GM21717 (cell line): ENCODE results near the gene LGR6.

Experiments
- ATAC-seq: cut with Tn5 transposase; IDR thresholded peaks from one replicate; pipeline ENCODE4 v1.9.1; 2021; ENCODE audit warnings: mild to moderate bottlenecking, moderate library complexity; ENCODE audit not compliant: unreplicated experiment

LGR6 gene

GRCh38 chr1:202199040-202199889 lies 5.7 kb downstream of the LGR6 start:
- no peak for ATAC-seq

- ATAC-seq, result no peak
Observed at GRCh38 chr1:202200112-202200548, 6.5 kb downstream of the LGR6 start.

- no peak for ATAC-seq
Observed at GRCh38 chr1:202200669-202201068, 7.1 kb downstream of the LGR6 start.

DNA sequence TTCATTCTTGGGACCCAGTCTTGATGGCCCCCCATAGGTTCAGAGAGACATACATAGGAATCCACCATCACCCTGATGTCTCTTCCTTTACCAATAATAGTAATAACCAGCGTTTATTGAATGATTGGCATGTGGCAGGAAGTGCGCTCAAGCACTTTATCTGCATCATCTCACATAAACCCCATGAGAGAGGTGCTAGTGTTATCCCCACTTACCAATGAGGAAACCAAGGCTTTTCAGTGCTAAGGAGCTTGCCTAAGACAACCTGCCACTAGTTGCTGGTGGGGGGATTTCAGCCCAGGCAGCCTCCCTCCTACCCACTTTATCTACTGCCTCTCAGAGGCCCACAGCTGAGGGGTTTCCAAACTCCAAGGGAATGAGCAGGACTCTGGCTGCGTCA lies 7.7 kb downstream of the LGR6 start:
- ATAC-seq, result no peak

GRCh38 chr1:202201971-202202370 lies 8.4 kb downstream of the LGR6 start:
- no peak for ATAC-seq

GRCh38 chr1:202202500-202203168 lies 9.0 kb downstream of the LGR6 start:
- no peak for ATAC-seq

GRCh38 chr1:202203238-202204039 lies 9.8 kb downstream of the LGR6 start:
- no peak for ATAC-seq

GRCh38 chr1:202204065-202204464 lies 10.5 kb downstream of the LGR6 start:
- no peak for ATAC-seq

DNA sequence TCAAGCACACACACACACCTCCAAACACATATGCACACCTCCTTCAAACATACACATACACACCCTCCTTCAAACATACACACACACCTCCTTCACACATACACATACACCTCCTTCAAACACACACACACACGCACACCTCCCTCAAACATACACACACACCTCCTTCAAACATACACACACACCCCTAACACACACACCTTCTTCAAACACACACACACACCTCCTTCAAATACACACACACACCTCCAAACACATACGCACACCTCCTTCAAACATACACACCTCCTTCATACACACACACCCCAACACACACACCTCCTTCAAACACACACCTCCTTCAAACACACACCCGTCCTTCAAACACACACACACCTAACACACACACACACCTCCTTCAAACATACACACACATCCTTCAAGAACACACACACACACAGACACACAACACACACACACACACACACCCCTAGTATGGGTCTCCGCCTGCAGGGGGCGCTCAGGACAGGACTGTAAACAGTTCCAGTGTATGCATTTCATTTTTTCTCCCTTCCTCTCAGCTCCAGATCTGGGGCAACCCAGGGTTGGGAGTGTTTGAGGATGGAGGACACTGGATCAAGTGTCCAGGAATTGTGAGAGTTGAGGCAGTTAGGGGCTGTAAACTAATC lies 12.1 kb downstream of the LGR6 start:
- no peak for ATAC-seq

DNA sequence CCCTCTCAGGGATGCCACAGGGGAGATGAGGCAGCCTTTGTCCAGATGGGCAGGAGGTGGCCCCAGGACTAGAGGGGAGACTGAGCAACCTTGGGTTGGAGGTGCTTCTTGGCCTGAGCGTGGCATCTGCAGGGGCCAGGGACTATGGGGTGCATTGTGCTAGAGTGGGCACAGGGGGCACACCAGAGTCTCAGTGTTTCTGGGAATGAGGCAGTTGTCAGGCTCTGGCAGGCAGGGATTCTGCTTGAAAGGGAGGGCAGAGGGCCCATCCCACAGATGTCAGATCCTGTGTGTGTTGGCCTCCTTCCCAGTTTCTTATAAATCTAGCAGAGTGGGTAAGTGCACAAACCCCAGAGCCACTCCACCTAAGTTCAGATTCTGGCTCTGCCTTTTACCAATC lies 13.7 kb downstream of the LGR6 start:
- no peak for ATAC-seq

- no peak for ATAC-seq
Observed at GRCh38 chr1:202208351-202208857, 14.8 kb downstream of the LGR6 start.

- ATAC-seq, result no peak
Observed at GRCh38 chr1:202210385-202210784, 16.8 kb downstream of the LGR6 start.

DNA sequence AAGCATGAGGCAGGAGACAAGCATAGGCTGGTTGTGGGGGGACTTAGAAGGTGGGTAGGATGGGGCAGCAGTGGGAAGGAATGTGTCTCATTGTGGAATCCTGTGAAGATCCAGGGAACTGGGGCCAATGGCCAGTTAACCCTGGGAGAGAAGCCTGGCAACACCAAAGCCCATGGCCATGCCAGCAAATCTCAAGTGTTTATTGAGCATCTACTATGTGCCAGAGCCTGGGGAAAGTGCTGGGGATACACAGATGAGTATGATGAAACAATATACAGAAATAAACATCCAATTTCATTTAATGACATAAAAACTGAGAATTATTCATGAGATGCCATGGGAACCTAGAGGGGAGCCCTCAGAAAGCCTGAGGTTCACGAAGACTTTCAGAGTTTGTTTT lies 17.4 kb downstream of the LGR6 start:
- no peak for ATAC-seq

GRCh38 chr1:202212787-202213186 lies 19.2 kb downstream of the LGR6 start:
- ATAC-seq, result no peak

DNA sequence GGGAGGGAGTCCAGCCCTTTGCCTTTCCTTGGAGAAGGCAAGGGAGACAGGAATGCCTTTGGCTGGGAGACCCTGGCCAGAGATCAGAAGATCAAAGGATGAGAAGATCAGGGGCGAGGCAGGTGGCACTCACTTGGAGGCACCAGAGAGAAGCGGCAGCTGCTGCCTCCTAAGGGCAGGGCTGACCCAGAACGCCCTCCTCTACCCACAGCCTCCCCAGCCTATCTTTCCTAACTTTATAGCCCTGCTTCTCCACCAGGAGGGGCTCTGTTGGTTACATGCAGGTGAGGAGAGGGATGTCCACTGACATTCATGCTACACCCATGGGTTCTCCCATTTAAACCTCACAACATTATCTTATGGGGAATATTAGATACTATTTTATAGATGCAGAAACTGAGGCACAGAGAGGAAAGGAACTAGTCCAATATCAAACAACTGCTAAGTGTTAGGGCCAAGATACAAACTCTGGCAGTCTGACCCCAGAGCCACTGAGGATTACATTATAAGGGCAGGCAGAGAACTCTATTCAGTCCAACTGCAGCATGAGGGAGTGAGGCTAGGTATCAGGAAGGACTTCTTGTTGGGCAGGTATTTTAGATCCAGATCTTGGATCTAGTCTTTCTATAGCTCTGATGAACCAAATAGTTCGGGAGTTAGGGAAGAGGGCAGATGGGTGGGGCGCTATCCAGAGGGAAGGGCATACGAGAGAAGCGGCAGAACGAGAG lies 19.9 kb downstream of the LGR6 start:
- ATAC-seq, result no peak

- ATAC-seq, result no peak
Observed at GRCh38 chr1:202214089-202214843, 20.7 kb downstream of the LGR6 start.

GRCh38 chr1:202215472-202216130 lies 22.0 kb downstream of the LGR6 start:
- ATAC-seq, result no peak

DNA sequence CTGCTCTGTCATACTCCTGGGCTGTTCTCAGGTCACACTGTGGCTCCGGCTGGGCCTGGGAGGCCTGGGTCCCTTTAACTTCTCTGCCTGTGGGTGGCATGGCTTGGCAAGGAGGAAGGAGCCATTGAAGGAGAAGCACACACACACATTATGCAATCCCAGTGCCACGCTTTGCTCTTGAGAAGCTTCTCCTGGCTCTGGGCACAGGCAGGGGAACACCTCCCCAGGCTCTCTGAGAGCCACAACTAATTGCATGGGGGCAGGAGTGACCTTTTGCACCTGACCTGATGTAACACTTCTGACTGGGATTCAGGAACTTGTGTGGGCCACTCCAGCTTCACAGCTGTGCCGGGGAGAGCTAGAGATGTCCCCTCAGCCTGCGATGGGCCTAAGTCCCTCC lies 23.1 kb downstream of the LGR6 start:
- no peak for ATAC-seq

DNA sequence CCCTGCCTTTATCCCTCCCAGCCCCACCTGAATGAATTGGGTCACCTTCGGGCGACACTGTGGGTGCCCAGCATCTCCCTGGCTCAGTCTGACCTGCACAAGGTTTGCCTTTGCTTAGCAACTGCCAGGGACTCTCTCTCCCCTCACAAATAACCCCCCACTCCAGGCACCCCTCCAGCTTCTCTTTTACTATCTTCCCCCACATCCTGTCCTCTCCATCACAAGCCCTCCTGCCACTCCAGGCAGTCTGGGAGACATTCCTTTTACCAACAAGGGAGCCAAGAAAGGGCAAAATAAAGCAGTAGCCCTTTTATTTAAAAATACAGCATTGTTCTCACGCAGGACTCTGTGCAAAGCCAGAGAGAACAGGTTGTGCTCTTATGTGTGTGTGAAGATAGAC lies 23.9 kb downstream of the LGR6 start:
- no peak for ATAC-seq
